ENCODE data around the gene SLC25A30.
"Not testable (repeated sequence)": the region's sequence is repeated elsewhere in the genome, so short reads cannot be mapped to it uniquely, and the experiment has no call there.

Gene SLC25A30

GRCh38 chr13:45388664-45389063 lies 29.5 kb downstream of the SLC25A30 start:
- no peak for DNase-seq

- not testable (repeated sequence) for DNase-seq
These were observed 31.1 kb downstream of the SLC25A30 start for GRCh38 chr13:45386892-45387575.

- no peak for DNase-seq
These were observed 32.1 kb downstream of the SLC25A30 start for GRCh38 chr13:45385907-45386553.

- no peak for DNase-seq
These were observed 32.9 kb downstream of the SLC25A30 start for GRCh38 chr13:45385320-45385719.

GRCh38 chr13:45384474-45385174 lies 33.5 kb downstream of the SLC25A30 start:
- DNase-seq, result no peak

GRCh38 chr13:45382739-45383138 lies 35.4 kb downstream of the SLC25A30 start:
- not testable (repeated sequence) for DNase-seq

- no peak for DNase-seq
These were observed 37.0 kb downstream of the SLC25A30 start for GRCh38 chr13:45381196-45381595.

- not testable (repeated sequence) for DNase-seq
These were observed 37.5 kb downstream of the SLC25A30 start for GRCh38 chr13:45380708-45381107.

- not testable (repeated sequence) for DNase-seq
These were observed 38.7 kb downstream of the SLC25A30 start for GRCh38 chr13:45379516-45379915.

- DNase-seq, result not testable (repeated sequence)
These were observed 39.4 kb downstream of the SLC25A30 start for GRCh38 chr13:45378786-45379185.

GRCh38 chr13:45377314-45377713 lies 40.9 kb downstream of the SLC25A30 start:
- not testable (repeated sequence) for DNase-seq

- DNase-seq, result not testable (repeated sequence)
These were observed 41.5 kb downstream of the SLC25A30 start for GRCh38 chr13:45376651-45377050.

GRCh38 chr13:45374917-45375316 lies 43.3 kb downstream of the SLC25A30 start:
- no peak for DNase-seq

- DNase-seq, result no peak
These were observed 45.0 kb downstream of the SLC25A30 start for GRCh38 chr13:45373162-45373547.

- DNase-seq, result no peak
These were observed 45.7 kb downstream of the SLC25A30 start for GRCh38 chr13:45372189-45373161.

GRCh38 chr13:45370922-45371406 lies 47.2 kb downstream of the SLC25A30 start:
- peak; percentile 86 for DNase-seq

GRCh38 chr13:45369116-45369515 lies 49.1 kb downstream of the SLC25A30 start:
- DNase-seq, result no peak

- no peak for DNase-seq
These were observed 49.6 kb downstream of the SLC25A30 start for GRCh38 chr13:45368571-45368970.

- no peak for DNase-seq
These were observed 50.2 kb downstream of the SLC25A30 start for GRCh38 chr13:45368005-45368404.

- DNase-seq, result no peak
These were observed 50.8 kb downstream of the SLC25A30 start for GRCh38 chr13:45367358-45367757.

- DNase-seq, result no peak
These were observed 52.7 kb downstream of the SLC25A30 start for GRCh38 chr13:45365558-45365885.

- no peak for DNase-seq
These were observed 53.2 kb downstream of the SLC25A30 start for GRCh38 chr13:45364876-45365557.
